Stimulated activated CD4-positive, alpha-beta T cell treated with anti-CD3 and anti-CD28 coated beads, Interleukin-1b, Interleukin-23, amount 100 ng/mL, for 4 hours (primary cell): Measurements from ENCODE around the gene TRHDE.
"Not testable (repeated sequence)": the region's sequence is repeated elsewhere in the genome, so short reads cannot be mapped to it uniquely, and the experiment has no call there.

Experiments used
- DNase-seq, 2 donors: peaks; one replicate each; pipeline ENCODE4 v3.0.0-alpha.2; 2020; ENCODE audit warnings: low read depth in 2 of 2

The TRHDE gene

GRCh38 chr12:72612171-72612570, 340.0 kb downstream of the TRHDE start:
- DNase-seq: no peak

- DNase-seq: no peak
These were observed 346.6 kb downstream of the TRHDE start for GRCh38 chr12:72618764-72619163.

- no peak for DNase-seq
These were observed 350.4 kb downstream of the TRHDE start for GRCh38 chr12:72622556-72622955.

- DNase-seq: no peak
These were observed 359.9 kb downstream of the TRHDE start for GRCh38 chr12:72631926-72632685.

GRCh38 chr12:72642706-72643105, 370.5 kb downstream of the TRHDE start:
- DNase-seq: no peak

GRCh38 chr12:72647139-72647538, 375.0 kb downstream of the TRHDE start:
- DNase-seq: no peak

GRCh38 chr12:72658615-72659014, 386.4 kb downstream of the TRHDE start:
- DNase-seq: no peak

- not testable (repeated sequence) for DNase-seq
These were observed 388.0 kb downstream of the TRHDE start for GRCh38 chr12:72660174-72660573.

- DNase-seq: no peak
These were observed 401.7 kb downstream of the TRHDE start for GRCh38 chr12:72673853-72674252.

- no peak for DNase-seq
These were observed 404.4 kb downstream of the TRHDE start for GRCh38 chr12:72676556-72676955.

- no peak for DNase-seq
These were observed 405.0 kb downstream of the TRHDE start for GRCh38 chr12:72677139-72677538.

- DNase-seq: no peak
These were observed 405.7 kb downstream of the TRHDE start for GRCh38 chr12:72677846-72678245.

GRCh38 chr12:72679147-72679757, 407.1 kb downstream of the TRHDE start:
- no peak for DNase-seq

GRCh38 chr12:72681028-72681427, 408.9 kb downstream of the TRHDE start:
- no peak for DNase-seq

- no peak for DNase-seq
These were observed 412.3 kb downstream of the TRHDE start for GRCh38 chr12:72684491-72684890.

GRCh38 chr12:72692338-72692737, 420.2 kb downstream of the TRHDE start:
- DNase-seq: no peak

GRCh38 chr12:72694193-72694592, 422.0 kb downstream of the TRHDE start:
- no peak for DNase-seq

GRCh38 chr12:72699362-72699761, 427.2 kb downstream of the TRHDE start:
- no peak for DNase-seq

GRCh38 chr12:72712025-72712424, 439.9 kb downstream of the TRHDE start:
- not testable (repeated sequence) for DNase-seq

GRCh38 chr12:72716221-72716620, 444.1 kb downstream of the TRHDE start:
- no peak for DNase-seq

GRCh38 chr12:72717036-72717435, 444.9 kb downstream of the TRHDE start:
- no peak for DNase-seq
